ENCODE measurements around the gene SETD7.

The SETD7 gene

DNA sequence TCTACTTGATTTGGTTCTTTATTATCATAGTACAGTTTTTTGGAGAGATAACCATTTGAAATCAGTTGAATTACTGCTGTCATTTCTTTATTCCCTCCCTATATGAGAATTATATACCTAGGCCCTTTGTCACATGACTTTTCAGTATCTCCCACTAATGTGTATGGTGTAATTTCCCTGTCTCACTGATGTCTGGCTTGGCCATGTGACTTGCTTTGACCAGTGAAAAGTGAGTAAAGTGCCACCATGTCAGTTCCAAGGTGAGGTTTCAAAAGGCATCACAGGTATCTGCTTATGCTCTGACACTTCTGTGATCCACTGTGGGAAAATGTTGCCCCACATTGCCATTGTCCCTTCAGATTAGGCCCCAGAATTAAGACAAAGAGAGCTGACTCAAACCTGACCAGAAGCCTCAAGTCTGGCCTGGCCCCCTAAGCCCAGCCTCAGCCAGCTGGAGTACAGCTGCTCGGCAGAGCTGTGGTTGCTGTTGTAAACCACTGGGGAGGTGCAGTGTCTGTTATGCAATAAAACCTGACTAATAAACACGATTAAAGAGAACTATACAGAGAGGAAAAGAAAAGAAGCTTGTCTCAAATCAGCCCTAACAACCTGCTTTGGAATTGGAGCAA lies 27.5 kb downstream of the SETD7 start:
- TF ChIP-seq CTCF (IDR thresholded peaks at IDR 0.05; ENCODE audit: low read depth, low read length, missing control alignments): no peak
- in situ Hi-C loops (cut with HindIII; ENCODE audit: low sequenced_read_pairs): no loop called here
- no peak overlapping the region for H3K4me3 ChIP-seq (ENCODE audit: low read depth, low read length)
- DNase-seq (ENCODE audit: low read depth): peak; percentile 76

GRCh38 chr4:139526928-139527327 lies 29.1 kb downstream of the SETD7 start:
- in situ Hi-C loops (cut with HindIII; ENCODE audit: low sequenced_read_pairs): no loop called here
- no peak for DNase-seq (ENCODE audit: low read depth)
- TF ChIP-seq CTCF (IDR thresholded peaks at IDR 0.05; ENCODE audit: low read depth, low read length, missing control alignments): no peak
- H3K4me3 ChIP-seq (ENCODE audit: low read depth, low read length): no peak overlapping the region

DNA sequence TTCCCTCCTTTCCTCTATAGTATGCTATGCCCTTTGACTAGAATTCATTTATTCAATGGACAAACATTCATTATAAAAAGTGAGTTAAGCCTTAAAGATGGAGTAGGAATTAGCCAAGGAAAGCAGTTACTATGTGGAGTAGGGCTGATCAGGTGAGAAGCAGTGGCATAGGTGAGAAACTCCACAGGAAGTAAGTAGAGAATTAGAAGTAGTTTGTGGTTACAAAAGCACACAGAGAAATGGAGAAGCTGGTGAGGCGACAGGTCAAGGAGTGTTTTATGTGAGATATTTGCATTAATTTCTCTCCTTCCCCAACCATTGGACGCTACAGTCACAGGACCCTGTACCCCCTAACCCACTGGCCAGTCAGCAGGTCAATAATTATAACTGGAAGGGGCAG lies 30.6 kb downstream of the SETD7 start:
- in situ Hi-C loops (cut with HindIII; ENCODE audit: low sequenced_read_pairs): no loop called here
- no peak overlapping the region for H3K4me3 ChIP-seq (ENCODE audit: low read depth, low read length)
- TF ChIP-seq CTCF (IDR thresholded peaks at IDR 0.05; ENCODE audit: low read depth, low read length, missing control alignments): no peak
- no peak for DNase-seq (ENCODE audit: low read depth)

DNA sequence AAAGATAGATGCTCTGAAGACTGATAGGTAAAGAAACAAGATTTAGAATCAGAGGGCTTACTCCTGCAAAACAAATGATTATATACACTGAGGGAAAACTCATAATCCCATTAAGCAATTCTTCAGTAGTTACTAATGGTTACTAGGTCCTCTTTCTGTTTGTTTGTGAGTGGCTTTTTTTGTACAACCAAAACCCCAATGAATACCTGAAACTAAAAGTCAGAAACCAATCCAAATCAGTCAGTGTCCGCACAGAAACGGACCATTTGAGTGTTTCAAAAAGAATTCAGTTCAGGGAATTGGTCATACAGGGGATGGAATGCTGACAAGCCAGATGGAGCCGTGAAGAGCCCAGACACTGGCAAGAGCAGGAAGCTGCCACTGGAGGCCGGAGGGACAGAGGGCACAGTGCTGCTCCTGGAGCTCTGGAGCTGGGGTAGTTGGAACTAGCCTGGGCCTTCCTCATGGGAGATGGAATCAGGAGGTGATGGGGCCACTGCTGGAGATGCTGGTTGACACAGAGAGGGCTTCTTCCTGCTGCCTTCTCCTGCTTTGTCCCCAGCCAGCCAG lies 31.9 kb downstream of the SETD7 start:
- H3K4me3 ChIP-seq (ENCODE audit: low read depth, low read length): no peak overlapping the region
- in situ Hi-C loops (cut with HindIII; ENCODE audit: low sequenced_read_pairs): no loop called here
- TF ChIP-seq CTCF (IDR thresholded peaks at IDR 0.05; ENCODE audit: low read depth, low read length, missing control alignments): no peak
- no peak for DNase-seq (ENCODE audit: low read depth)

GRCh38 chr4:139523076-139523475 lies 32.9 kb downstream of the SETD7 start:
- in situ Hi-C loops (cut with HindIII; ENCODE audit: low sequenced_read_pairs): no loop called here
- DNase-seq (ENCODE audit: low read depth): peak; percentile 20
- no peak for TF ChIP-seq CTCF (IDR thresholded peaks at IDR 0.05; ENCODE audit: low read depth, low read length, missing control alignments)
- H3K4me3 ChIP-seq (ENCODE audit: low read depth, low read length): no peak overlapping the region

GRCh38 chr4:139522457-139522856 lies 33.6 kb downstream of the SETD7 start:
- no peak for TF ChIP-seq CTCF (IDR thresholded peaks at IDR 0.05; ENCODE audit: low read depth, low read length, missing control alignments)
- no peak for DNase-seq (ENCODE audit: low read depth)
- H3K4me3 ChIP-seq (ENCODE audit: low read depth, low read length): no peak overlapping the region
- in situ Hi-C loops (cut with HindIII; ENCODE audit: low sequenced_read_pairs): no loop called here
